Ovary (tissue), 9 donors: ENCODE results near the gene EHMT1. TPM values are rescaled to one million over a fixed set of nuclear protein-coding genes. Genes with fewer than 3 reads are reported as not detected.

Experiments
- DNase-seq, 5 donors: peaks; one replicate each; pipeline ENCODE4 v3.0.0-alpha.2; 2019 to 2020
- H3K27ac ChIP-seq, 2 donors: fragments of 200-600 bp; one replicate each; pipeline versions ENCODE4 v1.5.1 to v1.8.0; 2019 to 2022
- H3K27me3 ChIP-seq: fragments of 200-600 bp; one replicate; pipeline ENCODE4 v1.8.0; 2022
- H3K36me3 ChIP-seq: fragments of 200-600 bp; sonication (generic); one replicate; pipeline ENCODE4 v1.5.1; 2019
- H3K4me1 ChIP-seq: one replicate; pipeline ENCODE4 v1.8.1; 2013; ENCODE audit warnings: mild to moderate bottlenecking, moderate library complexity; ENCODE audit not compliant: insufficient read depth
- H3K4me3 ChIP-seq: fragments of 200-600 bp; sonication (generic); one replicate; pipeline ENCODE4 v1.5.1; 2017
- H3K9me3 ChIP-seq, 2 donors: fragments of 200-600 bp in 1 of 2; sonication (generic) in 1 of 2; one replicate each; pipeline versions ENCODE4 v1.5.1 to v1.8.1; 2013 to 2019; ENCODE audit warnings: mild to moderate bottlenecking in 1 of 2, moderate library complexity in 1 of 2
- EP300 ChIP-seq: sonication (generic); formaldehyde crosslinking; IDR thresholded peaks from one replicate; pipeline ENCODE4 v1.6.1; 2017; ENCODE audit warnings: antibody characterized with exemption
- POLR2A ChIP-seq: fragments of 450-650 bp; IDR thresholded peaks from one replicate; pipeline ENCODE4 v1.6.1; 2017; ENCODE audit warnings: antibody characterized with exemption, mild to moderate bottlenecking, moderate library complexity
- WGBS, 3 donors: extraction: QIAGEN DNeasy Blood & Tissue Kit in 1 of 3; methylation state at CpG; one replicate each; pipeline versions ENCODE4 v1.1.5 to v1.1.7; 2013 to 2017; 5-methylcytosine and 5-hydroxymethylcytosine counted together
- intact Hi-C, 4 donors: fragments of 100-400 bp; cut with DNase I; formaldehyde crosslinking; loops; one replicate each; pipeline versions ENCODE4 v1.11.0 to v1.15.1; 2022 to 2023
- polyA plus RNA-seq, 2 donors: library from polyadenylated mRNA; stranded (reverse); fragments of 200-250 nt in 1 of 2; fragments of 350-450 nt in 1 of 2; fragmentation: Illumina TruSeq in 1 of 2; extraction: RNeasy Lipid Tissue Mini Kit (QIAGEN cat#74804) in 1 of 2; gene quantifications; one replicate each; pipeline ENCODE4 v1.2.3, GENCODE V29; 2013 to 2014
- total RNA-seq, 7 donors: library from RNA; depleted of rRNA in 2 of 7; stranded (reverse); fragments of >200 nt in 2 of 7; fragmentation: NEBNext Ultra II Directional in 3 of 7; extraction: Animal tissue kit (Norgen Biotek cat#: 25700) in 3 of 7; gene quantifications; one replicate each; pipeline versions ENCODE4 v1.1.0 to v1.2.4, GENCODE V29; 2016 to 2023
- TF ChIP-seq, protein P1 (sequence below), 3 donors: fragments of 450-650 bp in 2 of 3; fragments of 200-600 bp in 1 of 3; IDR thresholded peaks; one replicate each; pipeline versions ENCODE4 v1.5.1 to v1.8.0; 2016 to 2022; ENCODE audit warnings: antibody characterized with exemption in 3 of 3, mild to moderate bottlenecking in 1 of 3
- donor health status: DM: no; HTN: no; CAD: no; lungs with moderate emphysema.
- donor health status: DM: no; HTN: no; CAD: no.
- donor health status: Bipolar disorder and iron deficiency.
- donor health status: DM: yes; HTN: yes; CAD: no.
- donor health status: DM: no; HTN: no; CAD: no.
- donor health status: DM: yes; HTN: yes; CAD: no.

EHMT1 gene
- total and polyA plus RNA-seq, 9 donors, result 40.8 to 98.5 (median 77.9) TPM

DNA sequence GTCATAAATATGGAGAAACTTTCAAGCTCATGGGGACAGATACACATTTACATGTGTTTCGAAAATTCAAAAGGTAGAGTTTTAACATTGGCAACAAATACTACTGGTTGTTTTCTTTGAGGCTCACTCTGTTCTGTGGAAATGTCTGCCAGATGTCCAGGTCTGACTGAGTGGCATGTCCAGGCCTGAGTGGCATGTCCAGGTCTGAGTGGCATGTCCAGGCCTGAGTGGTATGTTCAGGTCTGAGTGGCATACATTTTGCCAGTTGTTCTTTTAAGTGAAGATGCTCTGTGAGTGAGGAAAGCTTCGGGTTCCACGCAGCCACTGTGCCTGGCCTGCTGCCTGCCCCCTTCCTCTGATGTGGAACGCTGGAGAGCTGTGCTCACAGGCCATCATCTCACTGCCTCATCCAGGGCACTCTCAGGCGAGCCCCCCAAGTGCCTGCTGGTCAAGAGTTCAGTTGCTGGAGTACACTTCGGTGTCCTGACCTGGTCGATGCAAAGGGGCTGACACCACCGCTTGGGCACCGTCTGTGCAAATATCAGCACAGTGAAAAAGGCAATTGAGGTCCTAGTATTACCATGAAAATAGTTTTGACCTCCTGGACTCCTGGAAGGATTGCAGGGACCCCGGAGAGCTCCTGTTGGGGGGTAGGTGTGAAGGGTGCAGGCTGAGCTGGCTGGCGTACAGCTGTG lies 89.9 kb downstream of the EHMT1 start:
- intact Hi-C loops, result loop anchor here in 1 of 4 donors (10.0 kb wide), 1 partner anchor 84 kb away; no protein-coding TSS in a partner anchor

DNA sequence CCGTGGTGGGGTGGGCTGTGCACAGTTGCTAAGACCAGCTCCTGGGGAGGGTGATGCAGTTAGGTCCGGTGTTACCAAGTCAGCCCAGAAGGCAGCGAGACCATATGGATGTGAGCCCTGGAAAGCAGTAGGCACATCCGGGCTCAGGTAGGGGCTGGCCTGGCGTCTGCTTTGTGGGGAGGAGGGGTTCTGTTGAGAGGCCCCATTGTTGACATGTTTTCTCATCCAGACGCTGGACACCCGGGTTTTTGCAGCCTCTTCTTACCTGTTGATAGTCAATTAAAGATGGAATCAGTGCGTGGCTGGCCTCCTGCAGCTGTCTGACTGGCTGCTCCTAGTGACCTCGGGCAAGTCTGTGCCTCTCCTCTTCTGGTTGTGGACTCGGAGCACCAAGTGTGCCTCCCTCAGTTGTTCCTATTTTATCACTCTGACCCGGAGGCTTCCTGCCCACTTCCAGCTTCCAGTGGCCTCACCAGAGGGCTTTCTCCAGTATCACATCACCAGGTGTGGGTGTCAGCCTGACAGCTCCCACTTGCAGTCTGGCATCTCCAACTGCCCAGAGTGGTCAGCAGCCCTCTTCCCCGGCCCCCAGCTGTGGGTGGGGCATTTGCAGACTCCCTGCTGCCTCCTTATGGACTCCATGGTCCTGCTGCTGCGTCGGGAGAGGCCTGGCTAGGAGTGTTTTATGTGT lies 90.8 kb downstream of the EHMT1 start:
- no peak for DNase-seq
- intact Hi-C loops, result loop anchor here in 1 of 4 donors (10.0 kb wide), 1 partner anchor 85 kb away; no protein-coding TSS in a partner anchor
- TF ChIP-seq POLR2A, result no peak
- no peak for TF ChIP-seq EP300
- TF ChIP-seq, protein P1, sequence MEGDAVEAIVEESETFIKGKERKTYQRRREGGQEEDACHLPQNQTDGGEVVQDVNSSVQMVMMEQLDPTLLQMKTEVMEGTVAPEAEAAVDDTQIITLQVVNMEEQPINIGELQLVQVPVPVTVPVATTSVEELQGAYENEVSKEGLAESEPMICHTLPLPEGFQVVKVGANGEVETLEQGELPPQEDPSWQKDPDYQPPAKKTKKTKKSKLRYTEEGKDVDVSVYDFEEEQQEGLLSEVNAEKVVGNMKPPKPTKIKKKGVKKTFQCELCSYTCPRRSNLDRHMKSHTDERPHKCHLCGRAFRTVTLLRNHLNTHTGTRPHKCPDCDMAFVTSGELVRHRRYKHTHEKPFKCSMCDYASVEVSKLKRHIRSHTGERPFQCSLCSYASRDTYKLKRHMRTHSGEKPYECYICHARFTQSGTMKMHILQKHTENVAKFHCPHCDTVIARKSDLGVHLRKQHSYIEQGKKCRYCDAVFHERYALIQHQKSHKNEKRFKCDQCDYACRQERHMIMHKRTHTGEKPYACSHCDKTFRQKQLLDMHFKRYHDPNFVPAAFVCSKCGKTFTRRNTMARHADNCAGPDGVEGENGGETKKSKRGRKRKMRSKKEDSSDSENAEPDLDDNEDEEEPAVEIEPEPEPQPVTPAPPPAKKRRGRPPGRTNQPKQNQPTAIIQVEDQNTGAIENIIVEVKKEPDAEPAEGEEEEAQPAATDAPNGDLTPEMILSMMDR (IDR thresholded peaks at IDR 0.05), result no peak
- Histone ChIP-seq H3K36me3 (no peaks in the 10 kb centered on the region), H3K27ac (no peak overlapping the region), H3K4me3 (no peak overlapping the region), H3K4me1 (peaks cover 24% of the 10 kb centered on the region), H3K9me3 (no peaks in the 10 kb centered on the region), H3K27me3 (no peaks in the 10 kb centered on the region)
- WGBS, 3 donors, result 75 to 89% (median 79%) methylated on average over 14 of the region's 14 CpGs

More for the DNA sequence above, 89.9 kb downstream of the EHMT1 start:
- no peaks in the 10 kb centered on the region for H3K9me3 ChIP-seq
- TF ChIP-seq, protein P1 (IDR thresholded peaks at IDR 0.05), result no peak
- TF ChIP-seq POLR2A (no peak), EP300 (no peak)
- H3K4me1 ChIP-seq, result peaks cover 26% of the 10 kb centered on the region
- DNase-seq, result no peak
- WGBS, 3 donors, result 80 to 90% (median 90%) methylated on average over 11 of the region's 11 CpGs
- no peaks in the 10 kb centered on the region for H3K36me3 ChIP-seq
- H3K4me3 ChIP-seq, result no peak overlapping the region
- H3K27ac ChIP-seq, result no peak overlapping the region
- no peaks in the 10 kb centered on the region for H3K27me3 ChIP-seq

DNA sequence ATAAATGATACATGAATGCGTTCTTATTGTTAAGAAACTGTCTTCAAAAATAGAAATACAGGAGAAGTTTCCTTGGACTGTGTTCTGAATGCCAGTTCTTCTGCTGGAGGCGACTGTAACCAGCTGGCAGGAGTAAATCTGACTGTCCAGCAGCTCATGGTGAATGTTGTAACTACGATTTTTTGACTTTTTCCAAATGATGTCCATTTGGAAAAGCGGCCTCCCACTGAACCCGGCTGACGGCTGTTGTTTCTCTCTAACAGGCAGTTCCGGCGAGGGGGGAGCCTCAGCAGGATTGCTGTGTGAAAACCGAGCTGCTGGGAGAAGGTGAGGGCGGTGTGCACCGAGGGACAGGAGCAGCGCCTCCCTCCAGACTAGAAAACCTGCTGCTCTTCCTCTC lies 91.9 kb downstream of the EHMT1 start:
- peaks cover 20% of the 10 kb centered on the region for H3K4me1 ChIP-seq
- peak in 4 of 5 donors; percentile 45 to 61 (median 46) for DNase-seq
- no peaks in the 10 kb centered on the region for H3K9me3 ChIP-seq
- intact Hi-C loops, result no loop called here
- WGBS, 3 donors, result 13 to 22% (median 19%) methylated on average over 12 of the region's 12 CpGs
- H3K4me3 ChIP-seq, result no peak overlapping the region
- no peak overlapping the region for H3K27ac ChIP-seq
- TF ChIP-seq EP300, result no peak
- TF ChIP-seq POLR2A, result no peak
- TF ChIP-seq, protein P1 (IDR thresholded peaks at IDR 0.05), result no peak
- H3K36me3 ChIP-seq, result no peaks in the 10 kb centered on the region
- no peaks in the 10 kb centered on the region for H3K27me3 ChIP-seq

DNA sequence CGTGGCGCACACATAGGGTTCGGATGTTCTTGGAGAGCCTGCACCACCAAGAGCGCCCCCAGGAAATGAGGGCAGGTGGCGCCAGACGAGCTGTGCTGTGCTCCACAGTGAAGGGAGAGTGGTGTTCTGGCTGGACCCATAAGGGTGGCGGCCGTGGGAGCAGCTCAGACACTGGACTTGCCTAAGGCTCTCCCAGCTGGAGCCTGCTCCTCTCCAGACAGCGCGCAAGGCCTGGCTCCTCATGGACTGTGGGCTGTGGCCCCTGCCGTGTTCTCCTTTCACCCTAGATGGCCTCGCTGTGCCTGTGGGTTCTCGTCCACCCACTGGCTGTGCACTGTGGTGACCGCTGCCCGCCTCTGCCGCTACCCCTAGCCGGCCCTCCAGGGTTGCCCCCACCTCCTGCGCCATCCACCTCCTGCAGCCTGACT lies 92.9 kb downstream of the EHMT1 start:
- intact Hi-C loops, result no loop called here
- TF ChIP-seq POLR2A, result no peak
- TF ChIP-seq, protein P1 (IDR thresholded peaks at IDR 0.05), result no peak
- no peak for TF ChIP-seq EP300
- Histone ChIP-seq H3K4me3 (no peak overlapping the region), H3K9me3 (no peaks in the 10 kb centered on the region), H3K4me1 (peaks cover 18% of the 10 kb centered on the region), H3K27ac (no peak overlapping the region), H3K36me3 (no peaks in the 10 kb centered on the region), H3K27me3 (no peaks in the 10 kb centered on the region)
- DNase-seq, result no peak
- 91 to 92% (median 91%) methylated on average over 18 of the region's 18 CpGs for WGBS, 3 donors
